ENCODE results near the gene LMTK3.

DNA sequence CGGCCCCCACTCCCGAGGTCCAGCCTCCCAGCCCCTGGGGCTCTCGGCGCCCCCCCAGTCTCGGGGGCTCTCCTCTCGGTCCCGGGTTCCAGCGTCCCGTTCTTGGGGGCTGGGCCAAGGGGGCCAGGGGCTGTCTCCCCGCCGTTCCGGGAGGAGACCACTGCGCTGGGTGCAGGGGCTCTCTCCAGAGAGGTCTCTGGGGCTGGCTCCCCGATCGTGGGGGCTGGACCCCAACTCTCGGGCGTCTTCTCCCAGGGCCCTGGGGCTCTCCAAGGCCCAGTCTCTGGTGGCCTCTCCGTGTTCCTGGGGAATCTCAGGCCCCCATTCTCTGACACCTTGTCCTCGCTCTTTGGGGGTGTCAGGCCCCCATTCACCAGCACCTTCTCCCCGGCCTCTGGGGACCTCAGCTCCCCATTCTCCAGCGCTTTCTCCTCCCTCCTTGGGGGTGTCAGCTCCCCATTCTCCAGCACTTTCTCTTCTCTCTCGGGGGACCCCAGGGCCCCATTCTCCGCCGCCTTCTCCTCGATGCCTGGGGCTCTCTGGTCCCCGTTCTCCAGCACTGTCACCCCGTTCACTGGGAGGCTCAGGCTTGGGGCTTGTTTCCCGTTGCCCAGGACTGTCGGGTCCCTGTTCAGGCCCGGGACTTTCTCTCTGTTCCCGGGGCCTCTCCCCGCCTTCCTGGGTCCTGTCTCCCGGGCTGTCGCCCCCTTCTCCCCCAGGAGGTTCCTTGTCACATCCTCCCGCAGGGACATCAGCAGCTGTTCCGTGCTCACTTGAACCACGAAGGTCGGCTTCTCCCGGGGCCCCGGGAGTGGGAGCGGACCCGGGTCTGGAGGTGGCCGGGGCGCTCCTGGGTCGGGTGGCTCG, 13.7 kb downstream of the LMTK3 start:
- TF ChIP-seq NR3C1 (CRISPR knock-in tag; conservative IDR thresholded peaks at IDR 0.05; ENCODE audit: low read depth) (no peak), CREB1 (CRISPR knock-in tag; IDR thresholded peaks at IDR 0.05) (no peak)
- TF ChIP-seq, protein P1, sequence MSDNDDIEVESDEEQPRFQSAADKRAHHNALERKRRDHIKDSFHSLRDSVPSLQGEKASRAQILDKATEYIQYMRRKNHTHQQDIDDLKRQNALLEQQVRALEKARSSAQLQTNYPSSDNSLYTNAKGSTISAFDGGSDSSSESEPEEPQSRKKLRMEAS (CRISPR knock-in tag; IDR thresholded peaks at IDR 0.05): no peak

Data from WTC11 (cell line).